ENCODE measurements around the gene PAQR3. TPM values are rescaled to one million over a fixed set of nuclear protein-coding genes. Genes with fewer than 3 reads are reported as not detected.

The PAQR3 gene
- total and polyA plus RNA-seq, 2 of the 8 experiments (the other 6 are each of a cell fraction or from before 2014, with no cell fraction given): 28.9 to 35.2 TPM

GRCh38 chr4:78885598-78885997 is 53.6 kb downstream of the PAQR3 start:
- no peak for TF ChIP-seq JUND (IDR thresholded peaks at IDR 0.05; ENCODE audit: low read length)
- no peak overlapping the region for H2BK15ac ChIP-seq (ENCODE audit: low read length)
- no peak overlapping the region for H3K4me3 ChIP-seq (ENCODE audit: extremely low read depth in 1 of 4, insufficient read depth in 2 of 4, low read depth in 3 of 4, low read length in 4 of 4)
- no peak overlapping the region for H2BK120ac ChIP-seq (replicated peaks; ENCODE audit: low read depth, low read length)
- no peak overlapping the region for H3K56ac ChIP-seq (replicated peaks; ENCODE audit: insufficient read length, low read depth, low read length)
- no peak overlapping the region for H4K5ac ChIP-seq (ENCODE audit: insufficient read length, low read depth, low read length)
- no peak overlapping the region for H3K9ac ChIP-seq (replicated peaks in 1 of 4; ENCODE audit: extremely low read depth in 1 of 4, low read depth in 3 of 4, low read length in 3 of 4)
- H3K27me3 ChIP-seq (replicated peaks in 1 of 4; ENCODE audit: control insufficient read depth in 3 of 4, extremely low read depth in 1 of 4, insufficient read depth in 3 of 4, low read length in 3 of 4): no peaks in the 10 kb centered on the region
- ChIA-PET CTCF (ENCODE audit: partially characterized antibody) (no interaction called here), POLR2A (ENCODE audit: partially characterized antibody) (no interaction called here)
- H3K14ac ChIP-seq (ENCODE audit: insufficient read length): no peak overlapping the region
- no peak overlapping the region for H2BK5ac ChIP-seq (ENCODE audit: low read depth, low read length)
- H3K4ac ChIP-seq (replicated peaks; ENCODE audit: insufficient read length, low read depth, low read length): no peak overlapping the region
- H4K91ac ChIP-seq (replicated peaks; ENCODE audit: insufficient read length, low read length): no peak overlapping the region
- peaks cover 0 to 7% (median 3%) of the 10 kb centered on the region in 4 experiments; a peak in 3 of 8 replicates for H3K36me3 ChIP-seq (ENCODE audit: control insufficient read depth in 2 of 4, insufficient read depth in 4 of 4, low read length in 3 of 4)
- no peak overlapping the region for H2AK5ac ChIP-seq (ENCODE audit: low read depth, low read length)
- H3K4me2 ChIP-seq (ENCODE audit: insufficient read depth in 1 of 2, low read depth in 2 of 2, low read length in 2 of 2): no peak overlapping the region
- FAIRE-seq (no peak), DNase-seq (ENCODE audit: low read depth in 1 of 2, low spot score in 2 of 2) (no peak)
- H3K79me2 ChIP-seq (ENCODE audit: control insufficient read depth in 1 of 2, insufficient read depth in 2 of 2, low read length in 2 of 2): no peaks in the 10 kb centered on the region
- H3K18ac ChIP-seq (ENCODE audit: extremely low read depth, low read length): no peak overlapping the region
- no peak overlapping the region for H3K27ac ChIP-seq (ENCODE audit: low read depth, low read length)
- no peaks in the 10 kb centered on the region for H3K4me1 ChIP-seq (replicated peaks in 1 of 4; ENCODE audit: control insufficient read depth in 3 of 4, insufficient read depth in 4 of 4, low read length in 3 of 4)
- no peak overlapping the region for H4K8ac ChIP-seq (ENCODE audit: extremely low read depth, insufficient read depth, low read length)
- no peaks in the 10 kb centered on the region for H3K23me2 ChIP-seq (ENCODE audit: low read depth, low read length)
- no peak overlapping the region for H2BK12ac ChIP-seq (ENCODE audit: low read depth, low read length)
- H3K23ac ChIP-seq (ENCODE audit: insufficient read length): no peak overlapping the region
- no peaks in the 10 kb centered on the region for H3K79me1 ChIP-seq (ENCODE audit: low read depth, low read length)
- no peak overlapping the region for H2AFZ ChIP-seq (ENCODE audit: low read length)
- H3K9me3 ChIP-seq (ENCODE audit: insufficient read depth in 2 of 2, low read depth in 1 of 2, low read length in 1 of 2): no peaks in the 10 kb centered on the region
- H4K20me1 ChIP-seq (replicated peaks in 1 of 2; ENCODE audit: control insufficient read depth in 1 of 2, insufficient read depth in 2 of 2, low read length in 2 of 2): no peaks in the 10 kb centered on the region
- no peak overlapping the region for H2BK20ac ChIP-seq (ENCODE audit: low read length)

Measured in H1 (cell line).